ENCODE measurements around the gene ISG20L2. TPM values are rescaled to one million over a fixed set of nuclear protein-coding genes. Genes with fewer than 3 reads are reported as not detected.
A peak's percentile ranks its signal among the peaks of the same experiment; 100 is the strongest.

Gene ISG20L2
- total RNA-seq, 3 donors from 2014 or later: 27.8 to 33.0 (median 31.0) TPM

- ATAC-seq: peak; percentile 73
- peak in 2 of 3 donors; percentile 40 to 46 for DNase-seq
- H3K4me1 ChIP-seq (ENCODE audit: low read depth): peaks cover 16% of the 10 kb centered on the region
These were observed 34.5 kb downstream of the ISG20L2 start for GRCh38 chr1:156693848-156694689.

DNA sequence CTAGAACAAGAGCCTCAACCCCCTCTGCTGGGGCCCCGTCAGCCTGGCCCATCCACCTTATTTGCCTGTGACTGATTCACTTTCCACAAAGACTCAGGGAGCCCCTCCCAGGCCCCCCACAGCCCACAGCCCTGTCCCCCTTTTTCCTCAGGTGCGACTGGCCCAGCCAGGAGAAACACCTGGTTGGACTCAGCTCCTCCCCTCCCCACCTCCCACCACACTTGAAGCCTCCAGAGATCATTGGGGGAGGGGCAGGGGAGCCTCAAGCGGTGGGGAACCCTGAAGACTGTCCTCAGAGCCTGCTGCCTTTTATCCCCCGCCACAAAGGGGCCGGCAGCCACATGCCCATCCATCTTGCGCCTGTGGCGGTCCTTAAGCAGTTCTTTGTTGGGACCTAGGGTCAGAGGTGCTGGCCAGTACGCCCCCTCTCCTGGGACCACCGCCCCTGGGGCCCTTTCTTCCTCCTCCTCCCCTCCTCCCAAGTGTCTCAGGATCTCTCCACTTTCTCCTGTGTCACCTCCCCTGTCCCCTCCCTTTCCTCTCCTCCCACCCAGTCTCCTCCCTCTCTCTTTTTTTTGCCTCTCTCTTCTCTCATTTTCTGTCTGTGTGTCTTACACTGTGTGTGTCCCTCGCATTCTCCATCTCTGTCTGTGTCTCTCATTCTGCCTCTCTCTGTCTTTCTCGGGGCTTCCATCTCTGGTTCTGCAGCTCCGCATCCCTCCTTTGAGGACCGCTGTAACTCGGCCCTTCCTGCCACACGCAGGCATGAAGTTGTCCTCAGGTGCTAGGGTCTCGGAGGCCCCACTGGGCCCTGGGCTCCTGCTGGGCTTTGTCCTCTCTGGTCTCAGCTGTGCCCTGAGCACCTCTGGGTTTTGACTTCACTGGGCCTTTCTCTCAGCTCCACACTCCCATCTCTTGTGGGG is 35.4 kb downstream of the ISG20L2 start:
- ATAC-seq: peak; percentile 18
- TF ChIP-seq CTCF (IDR thresholded peaks at IDR 0.05): no peak

More at GRCh38 chr1:156693848-156694689, 34.5 kb downstream of the ISG20L2 start:
- no peaks in the 10 kb centered on the region for H3K36me3 ChIP-seq (ENCODE audit: low read depth)
- no peak overlapping the region for H3K4me3 ChIP-seq
- intact Hi-C loops (cut with DNase I, micrococcal nuclease): no loop called here
- TF ChIP-seq CTCF (IDR thresholded peaks at IDR 0.05): no peak
- H3K9me3 ChIP-seq: no peaks in the 10 kb centered on the region

DNA sequence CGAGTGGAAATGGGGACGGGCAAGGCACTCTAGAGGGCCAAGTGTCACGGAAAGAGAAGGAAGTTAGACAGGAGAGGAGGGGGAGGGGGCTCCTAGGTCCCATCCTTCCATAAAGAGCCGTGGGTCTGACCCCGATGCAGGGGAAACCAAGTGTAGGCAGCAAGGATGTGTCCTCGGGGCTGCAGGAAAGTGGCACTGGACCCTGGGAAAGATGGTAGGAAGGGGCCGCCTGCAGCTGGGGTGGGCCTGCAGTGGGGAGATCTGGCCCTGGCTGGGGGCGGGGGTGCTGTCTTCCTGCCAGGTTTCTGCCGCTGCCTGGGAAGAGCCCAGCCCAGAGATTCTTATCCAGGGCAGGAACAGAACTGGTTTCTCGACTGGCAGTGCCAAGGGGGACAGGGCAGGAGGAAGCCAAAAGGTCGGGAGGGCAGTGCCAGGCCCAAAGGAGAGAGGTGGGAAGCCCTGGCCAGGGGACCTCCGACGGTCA is 36.1 kb downstream of the ISG20L2 start:
- intact Hi-C loops (cut with DNase I, micrococcal nuclease): no loop called here
- H3K4me3 ChIP-seq: no peak overlapping the region
- peaks cover 16% of the 10 kb centered on the region for H3K4me1 ChIP-seq (ENCODE audit: low read depth)
- no peak for ATAC-seq
- DNase-seq: no peak
- no peaks in the 10 kb centered on the region for H3K36me3 ChIP-seq (ENCODE audit: low read depth)
- H3K9me3 ChIP-seq: no peaks in the 10 kb centered on the region
- TF ChIP-seq CTCF (IDR thresholded peaks at IDR 0.05): no peak

More for the DNA sequence above, 35.4 kb downstream of the ISG20L2 start:
- H3K9me3 ChIP-seq: no peaks in the 10 kb centered on the region
- peaks cover 16% of the 10 kb centered on the region for H3K4me1 ChIP-seq (ENCODE audit: low read depth)
- peak in 1 of 3 donors; percentile 44 for DNase-seq
- H3K4me3 ChIP-seq: no peak overlapping the region
- intact Hi-C loops (cut with DNase I, micrococcal nuclease): no loop called here
- no peaks in the 10 kb centered on the region for H3K36me3 ChIP-seq (ENCODE audit: low read depth)

- H3K4me1 ChIP-seq (ENCODE audit: low read depth): peaks cover 16% of the 10 kb centered on the region
- DNase-seq (no peak), ATAC-seq (no peak)
- no peaks in the 10 kb centered on the region for H3K9me3 ChIP-seq
- TF ChIP-seq CTCF (IDR thresholded peaks at IDR 0.05): no peak
- no peaks in the 10 kb centered on the region for H3K36me3 ChIP-seq (ENCODE audit: low read depth)
- intact Hi-C loops (cut with DNase I, micrococcal nuclease): no loop called here
- H3K4me3 ChIP-seq: no peak overlapping the region
These were observed 36.7 kb downstream of the ISG20L2 start for GRCh38 chr1:156691665-156692440.

DNA sequence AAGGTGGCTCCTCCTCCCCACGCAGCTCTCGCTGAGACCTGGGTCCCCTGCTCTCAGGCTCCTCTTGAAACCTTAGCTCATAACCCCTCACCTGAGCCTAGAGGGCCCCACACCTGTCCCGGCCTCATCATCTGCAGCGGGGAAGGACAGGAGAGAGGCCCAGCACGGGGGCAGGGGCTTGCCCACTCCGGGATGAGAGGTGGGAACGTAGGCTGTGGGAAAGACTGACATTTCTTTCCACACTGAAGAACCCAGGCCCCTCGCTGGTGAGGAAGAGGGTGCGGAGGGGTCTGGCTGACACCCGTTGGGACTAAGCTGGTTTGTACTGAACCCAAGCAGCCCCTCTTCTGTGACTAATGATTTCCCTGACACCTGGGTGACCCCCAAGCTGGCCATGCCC is 37.4 kb downstream of the ISG20L2 start:
- no peak for TF ChIP-seq CTCF (IDR thresholded peaks at IDR 0.05)
- no peak for ATAC-seq
- Histone ChIP-seq H3K4me3 (no peak overlapping the region), H3K36me3 (ENCODE audit: low read depth) (no peaks in the 10 kb centered on the region), H3K4me1 (ENCODE audit: low read depth) (peaks cover 16% of the 10 kb centered on the region), H3K9me3 (no peaks in the 10 kb centered on the region)
- intact Hi-C loops (cut with DNase I, micrococcal nuclease): no loop called here
- DNase-seq: no peak

All from mucosa of descending colon (tissue), 3 donors.